Activated CD4-positive, alpha-beta memory T cell treated with anti-CD3 and anti-CD28 coated beads, Interleukin-2, amount 10 ng/mL, durations not matched to agents 7 days and 5 days (primary cell): ENCODE measurements around the gene WDR55. TPM values are rescaled to one million over a fixed set of nuclear protein-coding genes. Genes with fewer than 3 reads are reported as not detected.
"Not testable (repeated sequence)": the region's sequence is repeated elsewhere in the genome, so short reads cannot be mapped to it uniquely, and the experiment has no call there.

Source experiments
- CTCF ChIA-PET: fragments of 350-600 bp; sonication (Branson Sonifier 250); formaldehyde crosslinking; loops from one replicate; lab custom pipeline; 2021; ENCODE audit warnings: antibody characterized with exemption, inconsistent platforms; lab: Charles Lee
- POLR2A ChIA-PET: fragments of 350-600 bp; sonication (Branson Sonifier 250); formaldehyde crosslinking; loops from one replicate; lab custom pipeline; 2021; ENCODE audit warnings: antibody characterized with exemption; lab: Charles Lee
- DNase-seq: peaks from one replicate; pipeline ENCODE4 v3.0.0-alpha.2; 2020
- H3K27ac Mint-ChIP-seq: one replicate; pipeline ENCODE4 v1.8.0; 2021; ENCODE audit warnings: mild to moderate bottlenecking, mixed read lengths
- H3K27me3 Mint-ChIP-seq: one replicate; pipeline ENCODE4 v1.8.0; 2021; ENCODE audit warnings: mixed read lengths
- H3K36me3 Mint-ChIP-seq: one replicate; pipeline ENCODE4 v1.8.0; 2021; ENCODE audit warnings: low read depth, mixed read lengths
- H3K4me1 Mint-ChIP-seq: one replicate; pipeline ENCODE4 v1.8.0; 2021; ENCODE audit warnings: mixed read lengths
- H3K4me3 Mint-ChIP-seq: one replicate; pipeline ENCODE4 v1.8.0; 2021; ENCODE audit warnings: mild to moderate bottlenecking, mixed read lengths
- H3K9me3 Mint-ChIP-seq: one replicate; pipeline ENCODE4 v1.8.0; 2021; ENCODE audit warnings: mixed read lengths
- total RNA-seq, 2 experiments: library from RNA; stranded (reverse); gene quantifications; one replicate each; pipeline ENCODE4 v1.2.3, GENCODE V29; 2021

Gene WDR55
- total RNA-seq, 2 experiments from 2014 or later: 35.0 to 35.2 TPM

- POLR2A ChIA-PET: interaction anchor here (0.9 to 4.7 kb wide), 10 partner anchors 11 to 263 kb away, joined by 3 to 47 read pairs (median 8); partner anchors contain the start of genes CD14, EIF4EBP3, HARS1 and HARS2
- peak overlapping the region; percentile 91 for H3K27ac Mint-ChIP-seq
- peaks cover 37% of the 10 kb centered on the region for H3K4me1 Mint-ChIP-seq
- no peaks in the 10 kb centered on the region for H3K27me3 Mint-ChIP-seq
- DNase-seq: no peak
- peaks cover 82% of the 10 kb centered on the region for H3K36me3 Mint-ChIP-seq
- peak overlapping the region; percentile 83 for H3K4me3 Mint-ChIP-seq
- CTCF ChIA-PET: interaction anchor here (1.8 kb wide), 1 partner anchor 16 kb away, joined by 8 read pairs; the partner anchor contains the start of genes IK and NDUFA2
- no peaks in the 10 kb centered on the region for H3K9me3 Mint-ChIP-seq
Observed at GRCh38 chr5:140664030-140664358, 710 bp upstream of the WDR55 start.

GRCh38 chr5:140671035-140671434 is 6.3 kb downstream of the WDR55 start:
- POLR2A ChIA-PET, DNase-seq, CTCF ChIA-PET, H3K27me3 Mint-ChIP-seq, H3K4me3 Mint-ChIP-seq, H3K27ac Mint-ChIP-seq, H3K9me3 Mint-ChIP-seq: not testable (repeated sequence)
- Mint-ChIP-seq H3K36me3 (peaks cover 68% of the 10 kb centered on the region), H3K4me1 (peaks cover 21% of the 10 kb centered on the region)

- Mint-ChIP-seq H3K4me1 (peaks cover 17% of the 10 kb centered on the region), H3K9me3 (no peaks in the 10 kb centered on the region), H3K27me3 (no peaks in the 10 kb centered on the region), H3K4me3 (no peak overlapping the region), H3K27ac (no peak overlapping the region), H3K36me3 (peaks cover 70% of the 10 kb centered on the region)
- ChIA-PET POLR2A (interaction anchor here (0.7 to 1.8 kb wide), 4 partner anchors 9 to 179 kb away, joined by 3 to 6 read pairs (median 4); partner anchors contain the start of genes HARS1, HARS2, IK and NDUFA2), CTCF (interaction anchor here (0.6 kb wide), 1 partner anchor 511 kb away, joined by 4 read pairs; no protein-coding TSS in a partner anchor)
- no peak for DNase-seq
Observed at GRCh38 chr5:140671472-140672125, 6.9 kb downstream of the WDR55 start.

- CTCF ChIA-PET: interaction anchor here (0.6 kb wide), 1 partner anchor 512 kb away, joined by 4 read pairs; no protein-coding TSS in a partner anchor
- POLR2A ChIA-PET: interaction anchor here (0.7 to 1.8 kb wide), 5 partner anchors 8 to 180 kb away, joined by 3 to 6 read pairs (median 3); partner anchors contain the start of genes HARS1, HARS2, IK and NDUFA2
- Mint-ChIP-seq H3K4me1 (peaks cover 6% of the 10 kb centered on the region), H3K27ac (no peak overlapping the region), H3K36me3 (peaks cover 70% of the 10 kb centered on the region), H3K4me3 (no peak overlapping the region), H3K27me3 (no peaks in the 10 kb centered on the region), H3K9me3 (no peaks in the 10 kb centered on the region)
- DNase-seq: no peak
Observed at GRCh38 chr5:140672455-140673186, 7.9 kb downstream of the WDR55 start.

GRCh38 chr5:140673187-140673976 is 8.7 kb downstream of the WDR55 start, which contains the start of gene DND1:
Gene DND1, minus strand, starts transcription at chr5:140673576. Its CDS starts 34 bp downstream, at chr5:140673542.
- H3K4me3 Mint-ChIP-seq: no peak within 1 kb of the TSS
- no peaks in the 10 kb centered on the region for H3K27me3 Mint-ChIP-seq
- no peaks in the 10 kb centered on the region for H3K9me3 Mint-ChIP-seq
- H3K4me1 Mint-ChIP-seq: peaks cover 4% of the 10 kb centered on the region
- H3K36me3 Mint-ChIP-seq: peaks cover 70% of the 10 kb centered on the region
- H3K27ac Mint-ChIP-seq: no peak within 1 kb of the TSS
- ChIA-PET CTCF (no interaction called here), POLR2A (interaction anchor here (1.2 to 1.8 kb wide), 3 partner anchors 11 to 26 kb away, joined by 3 to 6 read pairs (median 5); partner anchors contain the start of genes HARS1, HARS2, IK and NDUFA2)
- no peak for DNase-seq

- Mint-ChIP-seq H3K36me3 (peaks cover 63% of the 10 kb centered on the region), H3K27ac (no peak overlapping the region)
- CTCF ChIA-PET: interaction anchor here (0.9 to 1.9 kb wide), 2 partner anchors 9 to 39 kb away, joined by 3 to 7 read pairs; partner anchors contain the start of gene WDR55
Observed at GRCh38 chr5:140674211-140674610, 9.5 kb downstream of the WDR55 start.

GRCh38 chr5:140674629-140675028 is 9.9 kb downstream of the WDR55 start:
- H3K27me3 Mint-ChIP-seq: no peaks in the 10 kb centered on the region
- peaks cover 4% of the 10 kb centered on the region for H3K4me1 Mint-ChIP-seq
- peaks cover 62% of the 10 kb centered on the region for H3K36me3 Mint-ChIP-seq
- H3K27ac Mint-ChIP-seq: no peak overlapping the region
- no peak for DNase-seq
- no peaks in the 10 kb centered on the region for H3K9me3 Mint-ChIP-seq
- ChIA-PET POLR2A (interaction anchor here (0.8 to 1.7 kb wide), 7 partner anchors 9 to 273 kb away, joined by 3 to 9 read pairs (median 5); partner anchors contain the start of genes ANKHD1, HARS1, HARS2 and IK), CTCF (interaction anchor here (0.9 to 1.9 kb wide), 2 partner anchors 9 to 40 kb away, joined by 3 to 7 read pairs; partner anchors contain the start of gene WDR55)
- no peak overlapping the region for H3K4me3 Mint-ChIP-seq

More at GRCh38 chr5:140674211-140674610, 9.5 kb downstream of the WDR55 start:
- no peak for DNase-seq
- H3K27me3 Mint-ChIP-seq: no peaks in the 10 kb centered on the region
- H3K4me1 Mint-ChIP-seq: peaks cover 4% of the 10 kb centered on the region
- POLR2A ChIA-PET: interaction anchor here (0.8 to 1.7 kb wide), 6 partner anchors 8 to 273 kb away, joined by 4 to 9 read pairs (median 6); partner anchors contain the start of genes ANKHD1, HARS1, HARS2 and IK
- no peak overlapping the region for H3K4me3 Mint-ChIP-seq
- H3K9me3 Mint-ChIP-seq: no peaks in the 10 kb centered on the region

- no peaks in the 10 kb centered on the region for H3K27me3 Mint-ChIP-seq
- H3K4me1 Mint-ChIP-seq: peaks cover 4% of the 10 kb centered on the region
- POLR2A ChIA-PET: interaction anchor here (0.9 to 5.0 kb wide), 4 partner anchors 12 to 277 kb away, joined by 3 to 22 read pairs (median 4); partner anchors contain the start of genes HARS1, HARS2, IK and NDUFA2
- peaks cover 64% of the 10 kb centered on the region for H3K36me3 Mint-ChIP-seq
- H3K27ac Mint-ChIP-seq: peak overlapping the region; percentile 45
- CTCF ChIA-PET: no interaction called here
- H3K9me3 Mint-ChIP-seq: no peaks in the 10 kb centered on the region
- DNase-seq: no peak
- no peak overlapping the region for H3K4me3 Mint-ChIP-seq
Observed at GRCh38 chr5:140677947-140678346, 13.2 kb downstream of the WDR55 start.

- CTCF ChIA-PET: no interaction called here
- H3K36me3 Mint-ChIP-seq: peaks cover 66% of the 10 kb centered on the region
Observed at GRCh38 chr5:140678993-140679392, 14.3 kb downstream of the WDR55 start.

GRCh38 chr5:140690376-140690932 is 25.8 kb downstream of the WDR55 start:
- no peak for DNase-seq
- CTCF ChIA-PET: interaction anchor here (0.8 to 1.8 kb wide), 7 partner anchors 10 to 318 kb away, joined by 3 to 11 read pairs (median 5); partner anchors contain the start of genes IK, NDUFA2 and ZMAT2
- POLR2A ChIA-PET: interaction anchor here (0.9 to 4.5 kb wide), 18 partner anchors 10 to 324 kb away, joined by 3 to 50 read pairs (median 8); partner anchors contain the start of genes ANKHD1, APBB3, DND1 and EIF4EBP3
- Mint-ChIP-seq H3K27ac (peak overlapping the region; percentile 89), H3K4me3 (peak overlapping the region; percentile 98), H3K36me3 (peaks cover 36% of the 10 kb centered on the region), H3K9me3 (no peaks in the 10 kb centered on the region), H3K27me3 (no peaks in the 10 kb centered on the region), H3K4me1 (peaks cover 44% of the 10 kb centered on the region)

More at GRCh38 chr5:140678993-140679392, 14.3 kb downstream of the WDR55 start:
- Mint-ChIP-seq H3K9me3 (no peaks in the 10 kb centered on the region), H3K27me3 (no peaks in the 10 kb centered on the region), H3K4me3 (no peak overlapping the region), H3K4me1 (peaks cover 4% of the 10 kb centered on the region), H3K27ac (no peak overlapping the region)
- POLR2A ChIA-PET: interaction anchor here (1.3 to 5.0 kb wide), 2 partner anchors 11 to 32 kb away, joined by 6 to 22 read pairs; partner anchors contain the start of genes HARS1, HARS2, IK and NDUFA2
- DNase-seq: no peak
